Amygdala (tissue), 56 donors: ENCODE data around the gene ZNF669.
A peak's percentile ranks its signal among the peaks of the same experiment; 100 is the strongest.

ENCODE experiments used
- DNase-seq, 56 donors: peaks; one replicate each; lab custom pipeline; 2025; lab: John Stamatoyannopoulos, UW

Gene ZNF669

GRCh38 chr1:247077876-247078257 lies 26.3 kb downstream of the ZNF669 start:
- DNase-seq, result no peak

- DNase-seq, result no peak
Observed at GRCh38 chr1:247077213-247077612, 26.9 kb downstream of the ZNF669 start.

DNA sequence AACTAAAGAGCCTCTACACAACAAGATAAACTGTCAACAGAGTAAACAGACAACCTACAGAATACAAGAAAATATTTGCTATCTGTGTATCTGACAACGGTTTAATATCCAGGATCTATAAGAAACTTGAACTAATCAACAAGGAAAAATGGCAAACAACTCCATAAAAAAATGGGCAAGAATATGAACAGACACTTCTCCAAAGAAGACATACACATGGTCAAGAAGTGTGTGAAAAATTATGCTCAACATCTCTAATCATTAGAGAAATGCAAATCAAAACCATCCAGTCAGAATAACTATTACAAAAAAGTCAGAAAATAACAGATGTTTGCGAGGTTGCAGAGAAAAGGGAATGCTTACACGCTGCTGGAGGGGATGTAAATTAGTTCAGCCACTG lies 33.5 kb downstream of the ZNF669 start:
- DNase-seq, result no peak

DNA sequence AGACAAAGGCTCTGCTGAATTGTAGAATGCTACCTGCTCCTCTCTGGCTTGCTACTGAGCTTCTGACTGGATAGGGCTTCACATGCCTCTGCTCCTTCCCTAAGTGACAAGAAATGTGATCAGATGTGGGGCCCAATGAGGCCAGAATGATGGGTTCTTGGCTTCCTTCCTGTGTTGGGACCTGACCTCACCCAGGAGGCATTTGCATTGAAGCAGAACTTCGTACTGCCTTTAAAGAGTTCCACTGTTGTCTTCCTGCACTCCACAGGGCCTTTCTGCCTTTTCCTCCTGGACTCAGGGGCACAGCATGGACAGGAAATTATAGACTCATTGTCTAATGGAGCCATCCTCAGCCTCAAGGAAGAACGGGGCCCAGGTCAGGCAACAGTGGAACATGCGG lies 39.9 kb downstream of the ZNF669 start:
- no peak for DNase-seq

DNA sequence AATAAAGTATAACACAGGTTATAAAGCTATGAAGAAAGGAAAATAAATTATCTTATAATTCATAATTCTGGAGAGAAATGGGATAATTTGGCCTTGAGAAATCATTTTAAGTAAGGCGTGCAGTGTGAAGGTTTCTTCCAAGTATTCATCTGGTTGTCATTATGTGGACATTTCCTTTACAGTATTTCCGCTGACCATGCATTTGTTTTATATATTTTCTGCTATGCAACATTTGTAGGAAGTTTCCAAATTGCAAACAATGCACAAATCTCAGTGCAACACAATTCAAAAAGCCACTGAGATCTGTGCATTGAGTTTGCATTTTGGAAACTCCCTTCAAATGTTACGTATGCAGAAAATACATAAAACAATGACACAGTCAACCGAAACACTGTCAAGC lies 43.4 kb downstream of the ZNF669 start:
- DNase-seq, result no peak

DNA sequence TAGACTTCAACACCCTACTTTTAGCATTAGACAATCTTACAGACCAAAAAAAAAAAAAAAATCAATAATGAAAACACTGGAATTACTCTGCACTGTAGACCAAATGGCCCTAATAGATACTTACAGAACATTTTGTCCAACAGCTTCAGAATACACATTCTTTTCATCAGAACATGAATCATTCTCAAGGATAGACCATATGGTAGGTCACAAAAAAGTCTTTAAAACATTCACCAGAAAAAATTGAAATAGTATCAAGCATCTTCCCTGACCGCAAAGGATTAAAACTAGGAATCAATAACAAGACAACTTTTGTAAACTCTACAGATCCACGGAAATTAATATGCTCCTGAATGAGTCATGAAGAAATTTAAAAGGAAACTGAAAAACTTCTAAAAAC lies 48.1 kb downstream of the ZNF669 start:
- peak in 1 of 56 donors; percentile 4 for DNase-seq

- no peak for DNase-seq
Observed at GRCh38 chr1:247054992-247055415, 49.2 kb downstream of the ZNF669 start.
